Tibial nerve (tissue), 3 donors: Measurements from ENCODE around the gene EML1.

Source experiments
- CTCF ChIP-seq, 5 experiments: fragments of 200-600 bp in 3 of 5; fragments of 450-650 bp in 2 of 5; sonication (generic) in 3 of 5; IDR thresholded peaks; one replicate each; pipeline ENCODE4 v1.5.1; 2016 to 2019; ENCODE audit warnings: antibody characterized with exemption in 5 of 5, mild to moderate bottlenecking in 3 of 5, moderate library complexity in 2 of 5
- POLR2A ChIP-seq, 2 donors: fragments of 450-650 bp; IDR thresholded peaks; one replicate each; pipeline ENCODE4 v1.6.1; 2017; ENCODE audit warnings: antibody characterized with exemption in 2 of 2, mild to moderate bottlenecking in 2 of 2, moderate library complexity in 2 of 2

GRCh38 chr14:99831903-99832685 lies 38.9 kb downstream of the EML1 start:
- TF ChIP-seq CTCF (IDR thresholded peaks at IDR 0.05) = no peak
- TF ChIP-seq POLR2A (IDR thresholded peaks at IDR 0.05) = no peak
